Measurements from ENCODE around the gene CLCN3.

DNA sequence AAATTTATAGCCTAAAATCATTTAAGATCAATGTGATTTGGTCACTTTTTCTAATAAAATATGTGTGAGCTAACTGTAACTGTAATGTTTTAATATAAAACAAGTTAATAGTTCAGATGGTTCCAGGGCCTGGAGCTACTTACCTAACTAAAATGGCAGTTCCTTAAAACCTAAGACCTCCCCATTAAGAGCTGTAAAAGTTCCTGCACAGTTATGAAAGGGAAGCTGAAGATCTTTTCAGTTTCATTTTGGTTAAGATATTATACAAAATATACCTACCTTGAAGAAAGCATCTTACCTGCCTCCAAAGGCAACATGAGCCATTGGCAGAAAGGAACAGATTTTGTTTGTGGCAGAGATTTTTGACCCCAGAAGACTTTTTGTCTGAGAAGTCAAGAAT lies 107.2 kb downstream of the CLCN3 start:
- TF ChIP-seq, protein P1, sequence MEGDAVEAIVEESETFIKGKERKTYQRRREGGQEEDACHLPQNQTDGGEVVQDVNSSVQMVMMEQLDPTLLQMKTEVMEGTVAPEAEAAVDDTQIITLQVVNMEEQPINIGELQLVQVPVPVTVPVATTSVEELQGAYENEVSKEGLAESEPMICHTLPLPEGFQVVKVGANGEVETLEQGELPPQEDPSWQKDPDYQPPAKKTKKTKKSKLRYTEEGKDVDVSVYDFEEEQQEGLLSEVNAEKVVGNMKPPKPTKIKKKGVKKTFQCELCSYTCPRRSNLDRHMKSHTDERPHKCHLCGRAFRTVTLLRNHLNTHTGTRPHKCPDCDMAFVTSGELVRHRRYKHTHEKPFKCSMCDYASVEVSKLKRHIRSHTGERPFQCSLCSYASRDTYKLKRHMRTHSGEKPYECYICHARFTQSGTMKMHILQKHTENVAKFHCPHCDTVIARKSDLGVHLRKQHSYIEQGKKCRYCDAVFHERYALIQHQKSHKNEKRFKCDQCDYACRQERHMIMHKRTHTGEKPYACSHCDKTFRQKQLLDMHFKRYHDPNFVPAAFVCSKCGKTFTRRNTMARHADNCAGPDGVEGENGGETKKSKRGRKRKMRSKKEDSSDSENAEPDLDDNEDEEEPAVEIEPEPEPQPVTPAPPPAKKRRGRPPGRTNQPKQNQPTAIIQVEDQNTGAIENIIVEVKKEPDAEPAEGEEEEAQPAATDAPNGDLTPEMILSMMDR (IDR thresholded peaks at IDR 0.05; ENCODE audit: poor library complexity): no peak
- no peak for TF ChIP-seq EZH2phosphoT487 (IDR thresholded peaks at IDR 0.05; ENCODE audit: low read depth, severe bottlenecking, unreplicated experiment)
